Neural cell (in vitro differentiated cells): ENCODE measurements around the gene RDM1. TPM values are rescaled to one million over a fixed set of nuclear protein-coding genes. Genes with fewer than 3 reads are reported as not detected.

Source experiments
- H2AFZ ChIP-seq: fragments of 200-600, 300-800 bp; sonication (generic), shearing (Covaris generic); 2 replicates; pipeline ENCODE4 v1.6.0; 2014; ENCODE audit warnings: low read depth, mild to moderate bottlenecking, antibody characterized with exemption, low read length, moderate library complexity
- H3F3A ChIP-seq: fragments of 200-600 bp; shearing (Covaris generic); 2 replicates; pipeline ENCODE4 v1.6.1; 2016; ENCODE audit warnings: mild to moderate bottlenecking, moderate library complexity, mixed read lengths, antibody characterized with exemption, low read length; ENCODE audit not compliant: insufficient read depth, poor library complexity, severe bottlenecking
- H3K27ac ChIP-seq: fragments of 200-600, 300-800 bp; sonication (generic), shearing (Covaris generic); 2 replicates; pipeline ENCODE4 v1.5.1; 2014; ENCODE audit warnings: mild to moderate bottlenecking, low read length, moderate library complexity
- H3K27me3 ChIP-seq: fragments of 300-800, 200-600 bp; sonication (generic), shearing (Covaris generic); 2 replicates; pipeline ENCODE4 v1.6.0; 2014; ENCODE audit warnings: mild to moderate bottlenecking, low read depth, low read length, moderate library complexity; ENCODE audit not compliant: insufficient read depth
- H3K36me3 ChIP-seq: fragments of 300-800, 200-600 bp; sonication (generic), shearing (Covaris generic); 2 replicates; pipeline ENCODE4 v1.5.1; 2014; ENCODE audit warnings: mild to moderate bottlenecking, antibody characterized with exemption, low read length, moderate library complexity; ENCODE audit not compliant: insufficient read depth
- H3K4me2 ChIP-seq: fragments of 300-800, 200-600 bp; sonication (generic), shearing (Covaris generic); 2 replicates; pipeline ENCODE4 v1.6.0; 2014; ENCODE audit warnings: mild to moderate bottlenecking, low read length
- H3K4me3 ChIP-seq: fragments of 300-800, 200-600 bp; sonication (generic), shearing (Covaris generic); 2 replicates; pipeline ENCODE4 v1.5.1; 2014; ENCODE audit warnings: mild to moderate bottlenecking, low read length, moderate library complexity
- H3K79me2 ChIP-seq: fragments of 200-600 bp; shearing (Covaris generic); replicated peaks from 2 replicates; pipeline ENCODE4 v1.6.0; 2014; ENCODE audit warnings: mild to moderate bottlenecking, low read length, moderate library complexity; ENCODE audit not compliant: insufficient read depth
- H3K9ac ChIP-seq: fragments of 300-800, 200-600 bp; sonication (generic), shearing (Covaris generic); 2 replicates; pipeline ENCODE4 v1.6.1; 2016; ENCODE audit warnings: mild to moderate bottlenecking, low read length, mixed read lengths
- H3K9me2 ChIP-seq: fragments of 200-600 bp; shearing (Covaris generic); 2 replicates; pipeline ENCODE4 v1.6.1; 2016; ENCODE audit warnings: mild to moderate bottlenecking, low read length, mixed read lengths; ENCODE audit not compliant: insufficient read depth
- H3K9me3 ChIP-seq: fragments of 200-600, 300-800 bp; sonication (generic), shearing (Covaris generic); 2 replicates; pipeline ENCODE4 v1.6.1; 2016; ENCODE audit warnings: mild to moderate bottlenecking, mixed run types, low read length, moderate library complexity, mixed read lengths
- H4K20me1 ChIP-seq: fragments of 200-600 bp; shearing (Covaris generic); 2 replicates; pipeline ENCODE4 v1.6.1; 2016; ENCODE audit warnings: mild to moderate bottlenecking, mixed run types; ENCODE audit not compliant: insufficient read depth
- CTCF ChIP-seq: fragments of 450-650 bp; IDR thresholded peaks from 2 replicates; pipeline ENCODE4 v1.5.1; 2014; ENCODE audit warnings: antibody characterized with exemption, mild to moderate bottlenecking, moderate library complexity; ENCODE audit not compliant: poor library complexity, severe bottlenecking
- EP300 ChIP-seq: fragments of 450-650 bp; conservative IDR thresholded peaks from 2 replicates; pipeline ENCODE4 v1.6.1; 2014; ENCODE audit warnings: antibody characterized with exemption, mild to moderate bottlenecking, moderate library complexity; ENCODE audit not compliant: poor library complexity, severe bottlenecking
- EZH2 ChIP-seq: fragments of 200-600, 300-800 bp; shearing (Covaris generic), sonication (generic); IDR thresholded peaks from 2 replicates; pipeline ENCODE4 v1.6.1; 2014; ENCODE audit warnings: antibody characterized with exemption, low read length, borderline replicate concordance, mild to moderate bottlenecking; ENCODE audit not compliant: insufficient read depth, poor library complexity, severe bottlenecking
- MXI1 ChIP-seq: fragments of 450-650 bp; conservative IDR thresholded peaks from 2 replicates; pipeline ENCODE4 v1.6.1; 2014; ENCODE audit warnings: antibody characterized with exemption, mild to moderate bottlenecking; ENCODE audit not compliant: poor library complexity, severe bottlenecking
- POLR2AphosphoS5 ChIP-seq: IDR thresholded peaks from 2 replicates; pipeline ENCODE4 v1.6.1; 2012
- RAD21 ChIP-seq: fragments of 450-650 bp; conservative IDR thresholded peaks from 2 replicates; pipeline ENCODE4 v1.6.1; 2014; ENCODE audit warnings: antibody characterized with exemption, mild to moderate bottlenecking, moderate library complexity
- REST ChIP-seq: IDR thresholded peaks from 2 replicates; pipeline ENCODE4 v1.6.1; 2012; ENCODE audit warnings: borderline replicate concordance
- SMC3 ChIP-seq: fragments of 450-650 bp; conservative IDR thresholded peaks from 2 replicates; pipeline ENCODE4 v1.6.1; 2014; ENCODE audit warnings: antibody characterized with exemption, mild to moderate bottlenecking, moderate library complexity; ENCODE audit not compliant: poor library complexity
- TAF1 ChIP-seq: IDR thresholded peaks from 2 replicates; pipeline ENCODE4 v1.6.1; 2012; ENCODE audit warnings: low read depth
- polyA plus RNA-seq: library from polyadenylated mRNA; depleted of rRNA; stranded (reverse); fragments of >200 nt; gene quantifications from 2 replicates; pipeline ENCODE4 v1.2.3, GENCODE V29; 2014

The RDM1 gene
- polyA plus RNA-seq, 1 donor from 2014 or later = not detected

- Histone ChIP-seq H3F3A (no peaks in the 10 kb centered on the region), H3K9me3 (no peaks in the 10 kb centered on the region), H4K20me1 (no peaks in the 10 kb centered on the region), H3K36me3 (no peaks in the 10 kb centered on the region), H3K9ac (no peak overlapping the region), H3K79me2 (no peaks in the 10 kb centered on the region), H2AFZ (no peak overlapping the region), H3K27ac (no peak overlapping the region), H3K4me3 (no peak overlapping the region), H3K27me3 (no peaks in the 10 kb centered on the region), H3K9me2 (no peaks in the 10 kb centered on the region), H3K4me2 (no peak overlapping the region)
- TF ChIP-seq REST (no peak), EP300 (no peak), CTCF (no peak)
These were observed 53.1 kb downstream of the RDM1 start for GRCh38 chr17:35877345-35878029.

GRCh38 chr17:35876534-35876933 lies 54.0 kb downstream of the RDM1 start:
- H2AFZ ChIP-seq = no peak overlapping the region
- H3K9ac ChIP-seq = no peak overlapping the region
- no peaks in the 10 kb centered on the region for H3K36me3 ChIP-seq
- H3K4me2 ChIP-seq = no peak overlapping the region
- no peaks in the 10 kb centered on the region for H3K9me3 ChIP-seq
- no peaks in the 10 kb centered on the region for H3K79me2 ChIP-seq
- no peak overlapping the region for H3K27ac ChIP-seq
- H3F3A ChIP-seq = no peaks in the 10 kb centered on the region
- no peaks in the 10 kb centered on the region for H3K27me3 ChIP-seq
- no peak overlapping the region for H3K4me3 ChIP-seq
- no peaks in the 10 kb centered on the region for H3K9me2 ChIP-seq
- no peak for TF ChIP-seq TAF1
- no peak for TF ChIP-seq EZH2
- no peak for TF ChIP-seq EP300
- no peak for TF ChIP-seq POLR2AphosphoS5
- TF ChIP-seq SMC3 = no peak
- no peak for TF ChIP-seq RAD21
- TF ChIP-seq REST = no peak
- no peak for TF ChIP-seq MXI1
- TF ChIP-seq CTCF = no peak
- H4K20me1 ChIP-seq = no peaks in the 10 kb centered on the region
